Esophagus squamous epithelium (tissue), 5 donors: ENCODE data around the gene ASGR2. TPM values are rescaled to one million over a fixed set of nuclear protein-coding genes. Genes with fewer than 3 reads are reported as not detected.

Experiments
- DNase-seq: peaks from one replicate; lab custom pipeline; 2025; lab: John Stamatoyannopoulos, UW
- H3K27ac ChIP-seq, 4 donors: fragments of 200-600 bp; sonication (generic); one replicate each; pipeline ENCODE4 v1.5.1; 2016 to 2019; ENCODE audit warnings: mild to moderate bottlenecking in 1 of 4
- H3K27me3 ChIP-seq, 4 donors: fragments of 200-600 bp; sonication (generic); 1 replicate in 3 of 4; 2 replicates in 1 of 4; pipeline versions ENCODE4 v1.5.1 to v1.6.0; 2017 to 2021; ENCODE audit warnings: antibody characterized with exemption in 1 of 4
- H3K36me3 ChIP-seq, 3 donors: fragments of 200-600 bp; sonication (generic); one replicate each; pipeline ENCODE4 v1.5.1; 2016 to 2019
- H3K4me1 ChIP-seq, 3 donors: fragments of 200-600 bp; sonication (generic); one replicate each; pipeline ENCODE4 v1.5.1; 2017 to 2019
- H3K4me3 ChIP-seq, 4 donors: fragments of 200-600 bp; sonication (generic); 1 replicate in 3 of 4; 2 replicates in 1 of 4; pipeline ENCODE4 v1.5.1; 2016 to 2019; ENCODE audit warnings: mild to moderate bottlenecking in 2 of 4, moderate library complexity in 1 of 4
- H3K9me3 ChIP-seq, 3 donors: fragments of 200-600 bp; sonication (generic); one replicate each; pipeline ENCODE4 v1.5.1; 2016 to 2019
- POLR2A ChIP-seq, 4 donors: fragments of 450-650 bp; IDR thresholded peaks; one replicate each; pipeline ENCODE4 v1.6.1; 2017; ENCODE audit warnings: antibody characterized with exemption in 4 of 4, mild to moderate bottlenecking in 4 of 4, moderate library complexity in 3 of 4
- WGBS, 2 donors: methylation state at CpG; one replicate each; pipeline ENCODE4 v1.1.5; 2018; 5-methylcytosine and 5-hydroxymethylcytosine counted together
- intact Hi-C: fragments of 100-400 bp; cut with DNase I; formaldehyde crosslinking; loops from one replicate; pipeline ENCODE4 v1.15.0; 2022
- small RNA-seq, 4 donors: library from RNA; depleted of rRNA; stranded (forward); fragments of <200 nt; gene quantifications; one replicate each; pipeline ENCODE3, GENCODE V24; 2016
- total RNA-seq, 4 donors: library from RNA; depleted of rRNA; stranded (reverse); fragments of >200 nt; gene quantifications; one replicate each; pipeline ENCODE4 v1.1.0, GENCODE V29; 2016
- TF ChIP-seq, protein P1 (sequence below), 6 experiments: fragments of 450-650 bp in 4 of 6; fragments of 200-600 bp in 2 of 6; sonication (generic) in 2 of 6; IDR thresholded peaks; one replicate each; pipeline ENCODE4 v1.5.1; 2016 to 2019; ENCODE audit warnings: antibody characterized with exemption in 6 of 6, mild to moderate bottlenecking in 4 of 6, moderate library complexity in 4 of 6
- donor health status: DM: yes; HTN: yes; CAD: no.

The ASGR2 gene
- total RNA-seq, 4 donors from 2014 or later = 0.50 to 0.95 TPM; not detected in 2

- Histone ChIP-seq H3K4me1 (peaks cover 0 to 39% (median 7%) of the 10 kb centered on the region in 3 donors), H3K4me3 (peak overlapping the region in 1 of 4 donors; percentile 19), H3K36me3 (no peaks in the 10 kb centered on the region), H3K9me3 (no peaks in the 10 kb centered on the region), H3K27ac (peak overlapping the region; percentile 59 to 86 (median 80)), H3K27me3 (no peaks in the 10 kb centered on the region)
- WGBS, 2 donors = 3 to 31% methylated on average over 6 of the region's 6 CpGs
- TF ChIP-seq POLR2A (IDR thresholded peaks at IDR 0.05) = no peak
- TF ChIP-seq, protein P1, sequence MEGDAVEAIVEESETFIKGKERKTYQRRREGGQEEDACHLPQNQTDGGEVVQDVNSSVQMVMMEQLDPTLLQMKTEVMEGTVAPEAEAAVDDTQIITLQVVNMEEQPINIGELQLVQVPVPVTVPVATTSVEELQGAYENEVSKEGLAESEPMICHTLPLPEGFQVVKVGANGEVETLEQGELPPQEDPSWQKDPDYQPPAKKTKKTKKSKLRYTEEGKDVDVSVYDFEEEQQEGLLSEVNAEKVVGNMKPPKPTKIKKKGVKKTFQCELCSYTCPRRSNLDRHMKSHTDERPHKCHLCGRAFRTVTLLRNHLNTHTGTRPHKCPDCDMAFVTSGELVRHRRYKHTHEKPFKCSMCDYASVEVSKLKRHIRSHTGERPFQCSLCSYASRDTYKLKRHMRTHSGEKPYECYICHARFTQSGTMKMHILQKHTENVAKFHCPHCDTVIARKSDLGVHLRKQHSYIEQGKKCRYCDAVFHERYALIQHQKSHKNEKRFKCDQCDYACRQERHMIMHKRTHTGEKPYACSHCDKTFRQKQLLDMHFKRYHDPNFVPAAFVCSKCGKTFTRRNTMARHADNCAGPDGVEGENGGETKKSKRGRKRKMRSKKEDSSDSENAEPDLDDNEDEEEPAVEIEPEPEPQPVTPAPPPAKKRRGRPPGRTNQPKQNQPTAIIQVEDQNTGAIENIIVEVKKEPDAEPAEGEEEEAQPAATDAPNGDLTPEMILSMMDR (IDR thresholded peaks at IDR 0.05) = no peak
- intact Hi-C loops = no loop called here
- DNase-seq = no peak
Measured at GRCh38 chr17:7060165-7060891, 54.3 kb downstream of the ASGR2 start.

DNA sequence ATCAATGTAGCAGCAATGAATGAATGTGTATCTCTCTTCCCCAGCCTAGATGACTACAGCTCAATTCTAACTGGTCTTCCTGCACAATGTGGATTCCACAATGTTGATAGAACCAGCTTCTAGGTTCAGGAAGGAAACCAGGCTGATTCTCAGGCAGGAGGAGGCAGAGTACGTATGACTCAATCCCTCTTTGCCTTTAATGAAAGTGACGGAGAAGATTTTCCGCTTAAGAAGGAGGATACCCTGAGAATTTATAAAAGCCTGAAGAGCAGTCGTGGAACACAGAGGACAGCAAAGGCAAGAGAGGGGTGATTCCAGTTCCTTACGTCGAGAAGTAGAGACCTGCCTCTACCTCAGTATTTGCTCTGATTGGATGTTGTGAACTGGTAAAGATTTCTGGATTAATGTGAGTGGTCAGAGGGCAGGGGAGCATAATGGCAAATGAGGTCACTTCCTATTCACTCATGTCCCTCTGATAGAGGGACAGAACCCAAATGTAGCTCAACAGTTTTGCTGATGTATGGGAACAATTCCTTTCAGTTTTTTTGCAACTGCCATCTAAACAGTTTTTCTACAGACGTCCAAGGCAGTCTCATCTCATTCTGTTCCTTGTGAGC lies 55.7 kb downstream of the ASGR2 start:
- H3K27me3 ChIP-seq = no peaks in the 10 kb centered on the region
- intact Hi-C loops = no loop called here
- peak overlapping the region; percentile 53 to 84 (median 65) for H3K27ac ChIP-seq
- peaks cover 0 to 39% (median 7%) of the 10 kb centered on the region in 3 donors for H3K4me1 ChIP-seq
- WGBS, 2 donors = 40 to 41% methylated on average over 7 of the region's 7 CpGs
- no peaks in the 10 kb centered on the region for H3K9me3 ChIP-seq
- no peak overlapping the region for H3K4me3 ChIP-seq
- H3K36me3 ChIP-seq = no peaks in the 10 kb centered on the region
- no peak for DNase-seq
- TF ChIP-seq, protein P1 (IDR thresholded peaks at IDR 0.05) = no peak
- no peak for TF ChIP-seq POLR2A (IDR thresholded peaks at IDR 0.05)

DNA sequence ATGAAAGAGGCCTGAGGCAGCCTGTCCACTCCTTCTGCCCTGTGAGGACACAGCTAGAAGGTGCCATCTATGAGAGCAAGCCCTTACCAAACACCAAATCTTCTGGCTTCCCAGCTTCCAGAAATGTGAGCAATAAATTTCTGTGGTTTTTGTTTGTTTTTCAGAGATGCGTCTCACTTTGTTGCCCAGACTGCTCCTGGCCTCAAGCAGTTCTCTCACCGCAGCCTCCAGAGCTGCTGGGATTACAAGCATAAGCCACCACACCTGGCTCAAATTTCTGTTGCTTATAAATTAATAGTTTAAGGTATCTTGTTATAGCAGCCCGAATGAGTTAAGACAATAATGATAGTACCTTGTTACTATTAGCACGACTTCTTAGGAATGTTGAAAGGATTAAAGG lies 58.2 kb downstream of the ASGR2 start:
- peaks cover 0 to 34% (median 7%) of the 10 kb centered on the region in 3 donors for H3K4me1 ChIP-seq
- H3K9me3 ChIP-seq = no peaks in the 10 kb centered on the region
- DNase-seq = no peak
- H3K27ac ChIP-seq = no peak overlapping the region
- no peak overlapping the region for H3K4me3 ChIP-seq
- H3K27me3 ChIP-seq = no peaks in the 10 kb centered on the region
- H3K36me3 ChIP-seq = no peaks in the 10 kb centered on the region
- TF ChIP-seq POLR2A (IDR thresholded peaks at IDR 0.05) = no peak
- TF ChIP-seq, protein P1 (IDR thresholded peaks at IDR 0.05) = no peak
- 34 to 48% methylated on average over 4 of the region's 4 CpGs for WGBS, 2 donors
- intact Hi-C loops = no loop called here

Small RNA genes within 50 kb of the gene (small RNA-seq; reads per million reads assigned to genes)
- 0 reads per million in 4 donors for gene AC120057.1

Other genes with a start within 250 kb of the ASGR2 start
- 10 to 100 TPM in 3 of 4 donors, 1 to 10 TPM in 1; 3.8 to 43.5 (median 26.4) TPM for gene ALOX12, start 118.8 kb downstream of the ASGR2 start, total RNA-seq
- gene RNASEK, start 102.2 kb downstream of the ASGR2 start, total RNA-seq = 100 to 1,000 TPM in 3 of 4 donors, 10 to 100 TPM in 1; 96.1 to 173 (median 137) TPM
- gene BCL6B, start 91.8 kb downstream of the ASGR2 start, total RNA-seq = 1 to 10 TPM in 1 of 4 donors, under 1 TPM in 3; 0.15 to 1.9 (median 0.67) TPM
- gene SLC16A13, start 78.8 kb downstream of the ASGR2 start, total RNA-seq = 1 to 10 TPM; 2.7 to 5.6 (median 3.6) TPM
- gene SLC16A11, start 70.7 kb downstream of the ASGR2 start, total RNA-seq = 1 to 10 TPM in 1 of 4 donors, under 1 TPM in 2, not detected in 1; 0.56 to 2.1 (median 0.72) TPM
- gene CLEC10A, start 34.6 kb downstream of the ASGR2 start, total RNA-seq = 10 to 100 TPM in 1 of 4 donors, 1 to 10 TPM in 1, under 1 TPM in 2; 0.40 to 10.6 (median 4.0) TPM
- gene ASGR1, start 64.5 kb upstream of the ASGR2 start, total RNA-seq = 1 to 10 TPM in 1 of 4 donors, under 1 TPM in 2, not detected in 1; 0.42 to 1.1 (median 0.97) TPM
- gene DLG4, start 105.0 kb upstream of the ASGR2 start, total RNA-seq = 10 to 100 TPM in 1 of 4 donors, 1 to 10 TPM in 3; 2.6 to 13.9 (median 6.0) TPM
- gene ACADVL, start 105.1 kb upstream of the ASGR2 start, total RNA-seq = 100 to 1,000 TPM; 453 to 742 (median 464) TPM
- 10 to 100 TPM; 21.4 to 58.0 (median 37.3) TPM for gene DVL2, start 119.7 kb upstream of the ASGR2 start, total RNA-seq
- gene PHF23, start 124.6 kb upstream of the ASGR2 start, total RNA-seq = 10 to 100 TPM; 24.7 to 30.6 (median 27.0) TPM
- 100 to 1,000 TPM; 172 to 384 (median 197) TPM for gene GABARAP, start 127.6 kb upstream of the ASGR2 start, total RNA-seq
- 10 to 100 TPM; 42.0 to 52.1 (median 47.8) TPM for gene CTDNEP1, start 136.9 kb upstream of the ASGR2 start, total RNA-seq
- gene ELP5, start 137.4 kb upstream of the ASGR2 start, total RNA-seq = 10 to 100 TPM; 14.9 to 21.8 (median 16.6) TPM
- 100 to 1,000 TPM; 172 to 411 (median 208) TPM for gene CLDN7, start 147.7 kb upstream of the ASGR2 start, total RNA-seq
- gene SLC2A4, start 166.9 kb upstream of the ASGR2 start, total RNA-seq = 10 to 100 TPM in 1 of 4 donors, 1 to 10 TPM in 2, under 1 TPM in 1; 0.83 to 21.7 (median 2.5) TPM
- gene YBX2, start 179.8 kb upstream of the ASGR2 start, total RNA-seq = 1 to 10 TPM in 3 of 4 donors, under 1 TPM in 1; 0.44 to 3.8 (median 2.3) TPM
- gene EIF5A, start 192.8 kb upstream of the ASGR2 start, total RNA-seq = 100 to 1,000 TPM; 324 to 543 (median 394) TPM
- 10 to 100 TPM; 40.9 to 80.7 (median 70.5) TPM for gene GPS2, start 200.5 kb upstream of the ASGR2 start, total RNA-seq
- gene NEURL4, start 214.5 kb upstream of the ASGR2 start, total RNA-seq = 10 to 100 TPM in 3 of 4 donors, 1 to 10 TPM in 1; 9.7 to 18.7 (median 14.4) TPM
- 1 to 10 TPM; 3.2 to 5.5 (median 3.8) TPM for gene ACAP1, start 221.7 kb upstream of the ASGR2 start, total RNA-seq
- gene KCTD11, start 237.3 kb upstream of the ASGR2 start, total RNA-seq = 10 to 100 TPM; 12.6 to 26.6 (median 22.1) TPM
- gene TMEM95, start 240.3 kb upstream of the ASGR2 start, total RNA-seq = not detected